NK-92 (cell line): ENCODE measurements around the gene ARPIN.
"Not testable (repeated sequence)": the region's sequence is repeated elsewhere in the genome, so short reads cannot be mapped to it uniquely, and the experiment has no call there.

Source experiments
- DNase-seq: peaks from one replicate; lab custom pipeline; 2025; ENCODE audit not compliant: unreplicated experiment; lab: John Stamatoyannopoulos, UW

ARPIN gene

GRCh38 chr15:89912674-89913396, at the start of gene ARPIN:
ARPIN (minus strand) TSS chr15:89912952; CDS start chr15:89912835, 117 bp downstream.
- DNase-seq: no peak

GRCh38 chr15:89958107-89958805, 45.5 kb upstream of the ARPIN start:
- no peak for DNase-seq

- not testable (repeated sequence) for DNase-seq
Observed at GRCh38 chr15:89955449-89955998, 42.8 kb upstream of the ARPIN start.

- no peak for DNase-seq
Observed at GRCh38 chr15:89954541-89954940, 41.8 kb upstream of the ARPIN start.

- no peak for DNase-seq
Observed at GRCh38 chr15:89948796-89949195, 36.0 kb upstream of the ARPIN start.

GRCh38 chr15:89947385-89947784, 34.6 kb upstream of the ARPIN start:
- no peak for DNase-seq

- no peak for DNase-seq
Observed at GRCh38 chr15:89946681-89947299, 34.0 kb upstream of the ARPIN start.

GRCh38 chr15:89943721-89944120, 31.0 kb upstream of the ARPIN start:
- DNase-seq: not testable (repeated sequence)

- no peak for DNase-seq
Observed at GRCh38 chr15:89939910-89940309, 27.2 kb upstream of the ARPIN start.

GRCh38 chr15:89939377-89939776, 26.6 kb upstream of the ARPIN start:
- DNase-seq: not testable (repeated sequence)

GRCh38 chr15:89937365-89938350, 24.9 kb upstream of the ARPIN start:
- no peak for DNase-seq

- no peak for DNase-seq
Observed at GRCh38 chr15:89936786-89937265, 24.1 kb upstream of the ARPIN start.

GRCh38 chr15:89936051-89936785, 23.5 kb upstream of the ARPIN start:
- no peak for DNase-seq

GRCh38 chr15:89932880-89933279, 20.1 kb upstream of the ARPIN start:
- DNase-seq: no peak

- no peak for DNase-seq
Observed at GRCh38 chr15:89928421-89928820, 15.7 kb upstream of the ARPIN start.

GRCh38 chr15:89926158-89926557, 13.4 kb upstream of the ARPIN start:
- DNase-seq: no peak

GRCh38 chr15:89917442-89918101, 4.8 kb upstream of the ARPIN start:
- DNase-seq: no peak

- no peak for DNase-seq
Observed at GRCh38 chr15:89916660-89917059, 3.9 kb upstream of the ARPIN start.

GRCh38 chr15:89912145-89912673, 543 bp downstream of the ARPIN start:
- no peak for DNase-seq
